Ovary (tissue), 9 donors: ENCODE data around the gene LRP10. TPM values are rescaled to one million over a fixed set of nuclear protein-coding genes. Genes with fewer than 3 reads are reported as not detected.

Experiments used
- DNase-seq, 5 donors: peaks; one replicate each; pipeline ENCODE4 v3.0.0-alpha.2; 2019 to 2020
- H3K27ac ChIP-seq, 2 donors: fragments of 200-600 bp; one replicate each; pipeline versions ENCODE4 v1.5.1 to v1.8.0; 2019 to 2022
- H3K27me3 ChIP-seq: fragments of 200-600 bp; one replicate; pipeline ENCODE4 v1.8.0; 2022
- H3K36me3 ChIP-seq: fragments of 200-600 bp; sonication (generic); one replicate; pipeline ENCODE4 v1.5.1; 2019
- H3K4me1 ChIP-seq: one replicate; pipeline ENCODE4 v1.8.1; 2013; ENCODE audit warnings: mild to moderate bottlenecking, moderate library complexity; ENCODE audit not compliant: insufficient read depth
- H3K4me3 ChIP-seq: fragments of 200-600 bp; sonication (generic); one replicate; pipeline ENCODE4 v1.5.1; 2017
- H3K9me3 ChIP-seq, 2 donors: fragments of 200-600 bp in 1 of 2; sonication (generic) in 1 of 2; one replicate each; pipeline versions ENCODE4 v1.5.1 to v1.8.1; 2013 to 2019; ENCODE audit warnings: mild to moderate bottlenecking in 1 of 2, moderate library complexity in 1 of 2
- EP300 ChIP-seq: sonication (generic); formaldehyde crosslinking; IDR thresholded peaks from one replicate; pipeline ENCODE4 v1.6.1; 2017; ENCODE audit warnings: antibody characterized with exemption
- POLR2A ChIP-seq: fragments of 450-650 bp; IDR thresholded peaks from one replicate; pipeline ENCODE4 v1.6.1; 2017; ENCODE audit warnings: antibody characterized with exemption, mild to moderate bottlenecking, moderate library complexity
- WGBS, 3 donors: extraction: QIAGEN DNeasy Blood & Tissue Kit in 1 of 3; methylation state at CpG; one replicate each; pipeline versions ENCODE4 v1.1.5 to v1.1.7; 2013 to 2017; 5-methylcytosine and 5-hydroxymethylcytosine counted together
- intact Hi-C, 4 donors: fragments of 100-400 bp; cut with DNase I; formaldehyde crosslinking; loops; one replicate each; pipeline versions ENCODE4 v1.11.0 to v1.15.1; 2022 to 2023
- polyA plus RNA-seq, 2 donors: library from polyadenylated mRNA; stranded (reverse); fragments of 200-250 nt in 1 of 2; fragments of 350-450 nt in 1 of 2; fragmentation: Illumina TruSeq in 1 of 2; extraction: RNeasy Lipid Tissue Mini Kit (QIAGEN cat#74804) in 1 of 2; gene quantifications; one replicate each; pipeline ENCODE4 v1.2.3, GENCODE V29; 2013 to 2014
- total RNA-seq, 7 donors: library from RNA; depleted of rRNA in 2 of 7; stranded (reverse); fragments of >200 nt in 2 of 7; fragmentation: NEBNext Ultra II Directional in 3 of 7; extraction: Animal tissue kit (Norgen Biotek cat#: 25700) in 3 of 7; gene quantifications; one replicate each; pipeline versions ENCODE4 v1.1.0 to v1.2.4, GENCODE V29; 2016 to 2023
- TF ChIP-seq, protein P1 (sequence below), 3 donors: fragments of 450-650 bp in 2 of 3; fragments of 200-600 bp in 1 of 3; IDR thresholded peaks; one replicate each; pipeline versions ENCODE4 v1.5.1 to v1.8.0; 2016 to 2022; ENCODE audit warnings: antibody characterized with exemption in 3 of 3, mild to moderate bottlenecking in 1 of 3
- donor health status: DM: no; HTN: no; CAD: no; lungs with moderate emphysema.
- donor health status: DM: no; HTN: no; CAD: no.
- donor health status: Bipolar disorder and iron deficiency.
- donor health status: DM: yes; HTN: yes; CAD: no.
- donor health status: DM: no; HTN: no; CAD: no.
- donor health status: DM: yes; HTN: yes; CAD: no.

LRP10 gene
- total and polyA plus RNA-seq, 9 donors = 32.4 to 122 (median 94.0) TPM

DNA sequence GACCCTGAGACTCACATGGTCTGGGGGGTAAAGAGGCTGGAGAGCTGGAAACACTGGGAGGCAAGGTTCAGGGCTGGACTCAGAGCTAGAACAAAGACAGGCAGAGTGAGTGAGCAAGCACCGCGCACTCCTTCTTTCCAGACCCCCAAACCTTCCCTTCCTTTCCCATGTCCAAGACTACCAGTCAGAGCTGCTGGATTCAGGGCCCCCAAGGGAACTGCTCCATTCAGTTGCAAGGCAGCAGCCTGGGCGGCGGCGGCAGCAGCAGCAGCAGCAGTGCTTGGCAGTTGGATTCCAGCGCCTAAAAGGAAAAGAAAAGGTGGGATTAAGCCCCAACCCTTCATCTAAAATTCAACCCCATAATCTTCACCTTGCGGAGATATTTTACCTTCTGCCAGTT lies 30.3 kb downstream of the LRP10 start:
- Histone ChIP-seq H3K4me3 (no peak overlapping the region), H3K27ac (no peak overlapping the region), H3K27me3 (no peaks in the 10 kb centered on the region), H3K9me3 (no peaks in the 10 kb centered on the region), H3K36me3 (no peaks in the 10 kb centered on the region), H3K4me1 (peaks cover 1% of the 10 kb centered on the region)
- intact Hi-C loops = no loop called here
- DNase-seq = no peak
- TF ChIP-seq EP300 = no peak
- TF ChIP-seq, protein P1, sequence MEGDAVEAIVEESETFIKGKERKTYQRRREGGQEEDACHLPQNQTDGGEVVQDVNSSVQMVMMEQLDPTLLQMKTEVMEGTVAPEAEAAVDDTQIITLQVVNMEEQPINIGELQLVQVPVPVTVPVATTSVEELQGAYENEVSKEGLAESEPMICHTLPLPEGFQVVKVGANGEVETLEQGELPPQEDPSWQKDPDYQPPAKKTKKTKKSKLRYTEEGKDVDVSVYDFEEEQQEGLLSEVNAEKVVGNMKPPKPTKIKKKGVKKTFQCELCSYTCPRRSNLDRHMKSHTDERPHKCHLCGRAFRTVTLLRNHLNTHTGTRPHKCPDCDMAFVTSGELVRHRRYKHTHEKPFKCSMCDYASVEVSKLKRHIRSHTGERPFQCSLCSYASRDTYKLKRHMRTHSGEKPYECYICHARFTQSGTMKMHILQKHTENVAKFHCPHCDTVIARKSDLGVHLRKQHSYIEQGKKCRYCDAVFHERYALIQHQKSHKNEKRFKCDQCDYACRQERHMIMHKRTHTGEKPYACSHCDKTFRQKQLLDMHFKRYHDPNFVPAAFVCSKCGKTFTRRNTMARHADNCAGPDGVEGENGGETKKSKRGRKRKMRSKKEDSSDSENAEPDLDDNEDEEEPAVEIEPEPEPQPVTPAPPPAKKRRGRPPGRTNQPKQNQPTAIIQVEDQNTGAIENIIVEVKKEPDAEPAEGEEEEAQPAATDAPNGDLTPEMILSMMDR (IDR thresholded peaks at IDR 0.05) = no peak
- TF ChIP-seq POLR2A = no peak
- WGBS, 3 donors = 90 to 93% (median 91%) methylated on average over 7 of the region's 7 CpGs

DNA sequence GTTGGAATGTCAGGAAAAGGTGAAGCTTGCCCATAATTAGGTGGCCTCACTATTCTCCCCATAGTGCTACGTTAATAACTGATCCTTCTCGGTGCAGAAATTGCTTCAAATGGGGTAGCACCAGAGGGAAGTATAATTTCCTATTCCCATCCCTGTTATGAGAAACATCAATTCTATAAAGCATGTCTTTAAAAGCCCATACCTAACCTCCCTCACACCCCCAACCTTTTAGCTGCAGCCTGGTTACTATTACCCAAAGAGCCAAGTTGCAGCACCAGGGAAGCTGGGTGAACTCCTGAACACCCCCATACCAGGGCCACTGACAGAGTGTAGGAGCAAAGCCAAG lies 32.2 kb downstream of the LRP10 start:
- 81 to 85% (median 82%) methylated on average over 2 of the region's 2 CpGs for WGBS, 3 donors

DNA sequence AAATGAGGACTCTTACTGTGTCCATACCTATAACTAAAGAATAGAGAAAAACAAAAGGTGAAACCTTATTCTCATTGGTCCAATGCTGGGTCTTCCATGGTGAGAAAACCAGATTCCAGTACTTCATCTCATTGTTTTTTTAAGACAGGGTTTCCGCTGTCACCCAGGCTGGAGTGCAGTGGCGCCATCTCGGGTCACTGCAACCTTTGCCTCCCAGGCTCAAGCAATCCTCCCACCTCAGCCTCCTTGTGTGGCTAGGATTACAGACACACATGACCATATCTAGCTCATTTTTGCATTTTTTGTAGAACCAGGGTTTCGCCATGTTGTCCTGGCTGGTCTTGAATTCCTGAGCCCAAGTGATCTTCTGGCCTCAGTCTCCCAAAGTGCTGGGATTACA lies 34.1 kb downstream of the LRP10 start:
- 83 to 90% (median 89%) methylated on average over 4 of the region's 4 CpGs for WGBS, 3 donors
- no peak overlapping the region for H3K27ac ChIP-seq
- intact Hi-C loops = no loop called here
- H3K4me3 ChIP-seq = no peak overlapping the region
- TF ChIP-seq POLR2A (no peak), EP300 (no peak)
- TF ChIP-seq, protein P1 (IDR thresholded peaks at IDR 0.05) = no peak
- no peaks in the 10 kb centered on the region for H3K4me1 ChIP-seq
- H3K9me3 ChIP-seq = no peaks in the 10 kb centered on the region
- no peaks in the 10 kb centered on the region for H3K27me3 ChIP-seq
- no peak for DNase-seq
- H3K36me3 ChIP-seq = no peaks in the 10 kb centered on the region

More for the DNA sequence above, 32.2 kb downstream of the LRP10 start:
- no peak overlapping the region for H3K27ac ChIP-seq
- intact Hi-C loops = no loop called here
- H3K4me3 ChIP-seq = no peak overlapping the region
- H3K4me1 ChIP-seq = peaks cover 1% of the 10 kb centered on the region
- DNase-seq = no peak
- no peaks in the 10 kb centered on the region for H3K9me3 ChIP-seq
- H3K27me3 ChIP-seq = no peaks in the 10 kb centered on the region
- no peak for TF ChIP-seq POLR2A
- no peak for TF ChIP-seq EP300
- TF ChIP-seq, protein P1 (IDR thresholded peaks at IDR 0.05) = no peak
- H3K36me3 ChIP-seq = no peaks in the 10 kb centered on the region

DNA sequence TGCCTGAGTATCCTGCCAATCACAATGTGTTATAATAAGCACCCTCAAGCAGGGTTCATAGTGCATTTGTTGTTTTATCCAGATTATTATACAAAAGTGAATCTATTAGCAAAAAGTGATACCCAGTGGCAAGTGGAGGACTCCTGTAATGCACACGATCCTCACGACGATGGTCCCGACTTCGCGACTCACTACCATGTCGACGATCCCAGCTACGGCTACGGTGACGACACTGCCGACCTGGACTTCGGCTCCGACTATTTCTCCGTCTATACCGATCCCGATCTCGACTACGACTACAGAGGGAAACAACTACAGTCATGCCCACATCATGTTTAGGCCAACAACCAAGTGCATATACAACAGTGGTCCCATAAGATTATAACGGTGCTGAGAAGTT lies 34.5 kb downstream of the LRP10 start:
- no peaks in the 10 kb centered on the region for H3K27me3 ChIP-seq
- no peaks in the 10 kb centered on the region for H3K36me3 ChIP-seq
- WGBS, 3 donors = 94 to 97% (median 94%) methylated on average over 20 of the region's 20 CpGs
- TF ChIP-seq EP300 = no peak
- TF ChIP-seq, protein P1 (IDR thresholded peaks at IDR 0.05) = no peak
- no peak for TF ChIP-seq POLR2A
- no peak overlapping the region for H3K27ac ChIP-seq
- intact Hi-C loops = no loop called here
- H3K9me3 ChIP-seq = no peaks in the 10 kb centered on the region
- H3K4me1 ChIP-seq = no peaks in the 10 kb centered on the region
- H3K4me3 ChIP-seq = no peak overlapping the region
- no peak for DNase-seq

- H3K9me3 ChIP-seq = no peaks in the 10 kb centered on the region
- H3K36me3 ChIP-seq = no peaks in the 10 kb centered on the region
- no peak overlapping the region for H3K4me3 ChIP-seq
- WGBS, 3 donors = 81 to 86% (median 86%) methylated on average over 3 of the region's 3 CpGs
- no peaks in the 10 kb centered on the region for H3K4me1 ChIP-seq
- intact Hi-C loops = no loop called here
- DNase-seq = no peak
- H3K27ac ChIP-seq = no peak overlapping the region
- no peak for TF ChIP-seq POLR2A
- no peak for TF ChIP-seq EP300
- TF ChIP-seq, protein P1 (IDR thresholded peaks at IDR 0.05) = no peak
- H3K27me3 ChIP-seq = no peaks in the 10 kb centered on the region
Measured at GRCh38 chr14:22907429-22907828, 35.9 kb downstream of the LRP10 start.
